Activated T-helper 1 cell treated with anti-CD3 and anti-CD28 coated beads, Interleukin-2, amount 50 U/mL, for 16 hours (primary cell): ENCODE results near the gene TERT.
A peak's percentile ranks its signal among the peaks of the same experiment; 100 is the strongest.

Source experiments
- DNase-seq, 2 donors: peaks; one replicate each; pipeline ENCODE4 v3.0.0-alpha.2; 2020; ENCODE audit warnings: low read depth in 1 of 2, low spot score in 1 of 2

TERT gene

DNA sequence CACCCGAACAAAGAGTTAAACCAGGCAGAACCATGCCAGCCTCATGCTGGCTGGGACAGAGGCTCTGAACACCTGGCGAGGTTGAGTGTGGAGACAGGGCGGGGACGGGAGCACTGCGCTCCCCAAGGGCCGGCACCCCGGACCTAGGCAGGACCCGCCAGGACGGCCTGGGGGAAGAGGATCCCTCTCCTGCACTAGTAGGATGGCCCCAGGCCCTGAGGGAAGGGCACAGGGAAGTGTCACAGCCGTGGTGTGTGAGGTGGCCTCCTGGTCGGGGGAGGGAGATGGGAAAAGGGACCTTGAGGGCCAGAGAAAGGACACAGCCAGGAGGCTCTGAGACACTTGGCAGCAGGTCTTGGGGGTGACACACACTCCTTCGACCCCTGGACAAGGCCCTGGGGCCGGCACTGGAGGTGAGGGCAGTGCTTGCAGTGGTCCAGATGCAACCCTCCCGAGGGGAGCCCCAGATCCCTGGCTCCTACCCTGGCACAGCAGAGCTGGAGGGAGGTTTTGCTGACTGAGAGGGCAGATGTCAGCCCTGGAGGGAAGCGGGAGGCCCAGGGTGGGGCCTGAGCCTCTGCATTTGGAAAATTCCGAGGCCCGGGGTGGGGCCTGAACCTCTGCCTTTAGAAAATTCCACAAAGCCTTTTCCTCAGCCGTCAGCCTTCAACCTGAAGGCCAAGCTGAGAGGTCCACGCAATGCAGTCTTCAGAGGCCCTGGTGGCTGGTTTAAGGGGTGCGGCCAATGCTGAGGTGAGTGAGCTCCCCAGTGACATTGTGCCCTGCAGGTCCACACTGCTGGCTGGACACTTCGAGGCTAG lies 24.8 kb upstream of the TERT start:
- DNase-seq, result no peak

DNA sequence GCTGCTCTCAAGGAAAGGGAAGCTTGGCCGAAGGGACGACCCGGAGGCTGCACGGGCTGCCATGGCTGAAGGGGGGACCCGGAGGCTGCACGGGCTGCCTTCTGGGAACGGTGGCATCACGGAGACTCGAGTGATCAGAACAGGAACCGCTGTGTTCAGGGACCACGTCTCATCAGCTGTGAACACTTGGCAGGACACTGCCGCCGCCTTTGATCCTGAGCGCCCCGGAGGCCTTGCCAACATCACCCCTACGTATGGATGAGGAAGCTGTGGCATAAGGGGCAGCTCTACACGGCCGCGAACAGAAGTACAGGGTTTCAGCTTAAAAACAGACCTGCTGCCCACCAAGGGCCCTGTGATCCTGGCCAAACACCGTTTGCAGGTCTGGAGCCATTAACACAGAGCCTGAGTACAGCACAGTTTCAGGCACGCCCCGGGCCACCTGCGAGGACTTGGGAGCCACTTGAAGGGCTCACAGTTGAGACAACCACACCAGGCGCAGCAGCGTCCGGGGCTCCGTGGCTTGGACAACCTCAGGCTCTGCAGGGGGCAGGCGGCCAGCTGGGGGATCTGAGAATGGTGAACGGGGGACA lies 23.9 kb upstream of the TERT start:
- DNase-seq, result no peak

DNA sequence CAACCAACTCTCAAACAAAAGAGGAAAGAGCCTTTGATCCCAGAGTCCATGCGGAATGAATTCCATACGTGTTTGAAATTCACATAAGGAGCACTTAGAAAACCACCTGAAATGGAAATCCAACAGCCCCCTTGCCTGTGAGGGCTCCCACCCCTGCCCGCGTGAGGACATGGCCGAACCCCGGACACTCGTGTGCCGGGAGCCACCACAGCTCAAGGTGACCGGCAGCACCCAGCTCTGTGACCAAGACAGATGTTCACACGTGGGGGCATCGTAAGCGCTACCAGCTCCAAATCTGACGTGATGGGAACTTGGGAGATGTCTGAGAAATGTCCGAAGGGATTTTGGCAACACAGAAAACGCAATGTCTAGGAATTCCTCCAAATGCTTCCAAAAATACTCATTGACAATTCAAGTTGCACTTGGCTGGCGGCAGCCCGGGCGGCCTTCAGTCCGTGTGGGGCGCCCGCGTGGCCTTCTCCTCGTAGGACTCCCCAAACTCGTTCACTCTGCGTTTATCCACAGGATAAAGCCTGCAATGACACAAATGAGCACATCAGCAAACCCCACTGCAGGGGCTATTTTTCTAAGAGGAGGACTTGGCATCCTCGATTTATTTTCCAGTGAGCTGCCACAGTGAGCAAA lies 23.2 kb upstream of the TERT start:
- DNase-seq, result no peak

DNA sequence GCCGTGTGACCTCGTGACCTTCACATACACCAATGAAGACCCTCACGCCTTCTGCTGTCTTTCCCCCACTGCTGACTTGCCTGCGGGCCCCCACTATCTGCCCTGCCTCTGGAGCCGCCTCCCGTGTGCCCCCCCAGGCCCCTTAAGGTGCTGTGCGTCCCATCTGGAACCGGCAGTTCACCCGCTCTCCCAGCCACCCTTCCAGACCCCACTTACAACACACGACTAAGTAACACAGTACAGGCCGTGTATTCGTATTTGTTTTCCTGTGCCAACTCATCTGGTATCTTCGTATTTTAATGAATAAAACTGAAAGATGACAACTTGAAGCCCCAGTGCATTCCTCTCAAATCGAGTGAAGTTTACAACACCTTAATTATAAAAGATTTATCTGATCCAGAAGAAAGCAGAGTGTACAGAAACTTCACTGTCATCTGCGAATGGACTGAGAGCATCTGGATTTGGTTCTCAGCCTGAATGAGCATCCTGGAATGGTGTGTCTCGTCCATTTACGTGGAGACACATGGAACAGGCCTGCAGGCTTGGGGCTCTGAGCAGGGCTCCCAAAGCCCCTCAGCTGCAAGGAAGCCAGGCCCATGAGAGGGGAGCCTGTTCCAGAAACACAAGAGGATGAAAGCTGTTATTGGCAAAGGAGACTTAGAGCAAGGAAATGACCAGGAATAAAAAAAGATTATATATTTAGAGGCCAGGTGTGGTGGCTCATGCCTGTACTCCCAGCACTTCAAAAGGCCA lies 21.9 kb upstream of the TERT start:
- no peak for DNase-seq

DNA sequence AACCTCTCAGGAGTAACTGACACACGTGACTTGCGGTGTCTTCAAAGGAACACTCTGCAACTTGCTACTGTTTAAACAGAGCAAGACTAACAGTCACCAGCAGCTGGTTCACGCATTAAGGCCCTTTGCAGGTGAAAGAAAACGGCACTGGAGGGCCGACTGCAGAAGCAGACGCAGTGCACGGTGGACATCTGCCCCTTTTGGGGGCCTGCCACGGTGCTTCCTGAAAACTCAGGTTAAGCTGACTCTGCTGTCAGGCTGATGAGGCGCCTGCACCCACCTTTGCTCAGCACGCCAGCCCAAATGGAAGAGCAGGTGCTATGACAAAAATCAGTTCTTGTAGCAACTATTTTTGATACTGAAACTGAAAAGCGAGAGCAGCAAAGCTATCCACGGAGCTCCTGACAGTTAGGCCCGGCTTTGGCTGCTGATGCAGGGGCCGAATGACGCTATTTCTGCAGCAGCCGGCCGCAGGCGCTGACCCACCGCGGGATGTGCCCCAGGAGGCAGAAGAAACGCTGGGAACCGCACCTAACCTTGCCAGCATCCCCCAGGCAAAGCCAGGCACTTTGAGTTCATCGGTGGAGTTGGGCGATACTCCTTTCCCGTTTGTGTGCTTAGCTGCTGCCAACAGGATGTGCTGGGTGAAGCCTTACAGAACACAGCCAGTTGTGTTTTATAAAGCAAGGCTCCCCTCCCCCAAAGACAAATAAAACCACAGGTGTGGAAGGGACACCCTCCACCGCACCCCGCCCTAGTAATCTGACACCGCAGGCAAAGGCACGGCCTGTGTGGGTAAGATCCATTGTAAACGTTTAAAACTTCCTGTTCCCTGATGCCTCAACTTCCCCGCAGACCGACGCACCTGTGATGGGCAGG lies 21.1 kb upstream of the TERT start:
- peak in 1 of 2 donors; percentile 29 for DNase-seq

DNA sequence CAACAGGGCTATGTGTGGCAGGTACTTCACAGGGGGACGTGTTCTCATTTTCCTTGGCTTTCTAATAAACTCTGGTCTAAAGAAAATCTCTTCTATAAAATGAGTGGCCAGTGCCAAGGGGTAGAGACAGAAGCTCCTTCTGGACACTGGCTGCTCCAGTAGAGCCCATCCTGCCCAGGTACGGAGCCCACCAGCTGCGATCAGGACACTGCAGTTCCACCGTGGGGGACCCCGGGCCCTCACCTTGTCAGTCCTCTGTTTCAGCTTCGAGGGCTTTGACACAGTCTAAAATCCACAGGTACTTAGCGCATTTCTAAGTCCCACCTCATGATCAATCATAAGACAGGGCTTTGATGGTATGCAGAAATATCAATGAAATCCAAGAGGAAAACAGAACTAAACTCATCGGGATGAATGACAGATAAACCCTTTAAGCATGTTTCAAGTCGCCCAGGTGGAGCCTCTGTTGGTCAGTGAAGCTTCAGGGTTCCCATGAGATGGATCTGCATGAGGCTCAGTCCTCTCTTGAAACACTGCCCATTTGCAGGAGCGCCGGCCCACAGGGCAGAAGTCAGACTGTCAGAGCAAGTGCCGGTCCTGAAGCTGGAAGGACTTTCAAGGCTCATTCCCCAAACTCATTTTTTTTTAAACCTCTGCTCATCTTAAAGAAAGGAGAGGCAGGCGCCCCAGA lies 20.3 kb upstream of the TERT start:
- DNase-seq, result no peak

DNA sequence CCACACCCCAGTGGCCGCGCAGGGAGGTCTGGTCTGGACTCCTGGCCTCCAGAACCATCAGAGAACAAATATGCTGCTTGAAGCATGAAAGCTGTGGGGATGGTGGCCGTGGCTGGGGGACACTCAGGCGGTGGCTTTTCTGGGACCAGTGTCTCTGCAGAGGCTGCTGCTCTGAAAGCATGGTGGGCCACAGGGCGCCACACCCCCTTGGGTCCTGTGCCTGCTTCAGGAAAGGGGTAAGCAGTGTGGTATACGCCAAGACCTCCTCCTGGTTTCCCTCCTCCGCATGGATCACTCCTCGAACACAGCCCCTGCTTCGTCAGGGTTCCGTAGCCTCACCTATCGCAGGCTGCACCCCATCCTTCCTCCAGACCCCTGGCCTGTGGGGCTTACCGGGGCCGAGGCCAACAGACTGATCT lies 19.7 kb upstream of the TERT start:
- no peak for DNase-seq

DNA sequence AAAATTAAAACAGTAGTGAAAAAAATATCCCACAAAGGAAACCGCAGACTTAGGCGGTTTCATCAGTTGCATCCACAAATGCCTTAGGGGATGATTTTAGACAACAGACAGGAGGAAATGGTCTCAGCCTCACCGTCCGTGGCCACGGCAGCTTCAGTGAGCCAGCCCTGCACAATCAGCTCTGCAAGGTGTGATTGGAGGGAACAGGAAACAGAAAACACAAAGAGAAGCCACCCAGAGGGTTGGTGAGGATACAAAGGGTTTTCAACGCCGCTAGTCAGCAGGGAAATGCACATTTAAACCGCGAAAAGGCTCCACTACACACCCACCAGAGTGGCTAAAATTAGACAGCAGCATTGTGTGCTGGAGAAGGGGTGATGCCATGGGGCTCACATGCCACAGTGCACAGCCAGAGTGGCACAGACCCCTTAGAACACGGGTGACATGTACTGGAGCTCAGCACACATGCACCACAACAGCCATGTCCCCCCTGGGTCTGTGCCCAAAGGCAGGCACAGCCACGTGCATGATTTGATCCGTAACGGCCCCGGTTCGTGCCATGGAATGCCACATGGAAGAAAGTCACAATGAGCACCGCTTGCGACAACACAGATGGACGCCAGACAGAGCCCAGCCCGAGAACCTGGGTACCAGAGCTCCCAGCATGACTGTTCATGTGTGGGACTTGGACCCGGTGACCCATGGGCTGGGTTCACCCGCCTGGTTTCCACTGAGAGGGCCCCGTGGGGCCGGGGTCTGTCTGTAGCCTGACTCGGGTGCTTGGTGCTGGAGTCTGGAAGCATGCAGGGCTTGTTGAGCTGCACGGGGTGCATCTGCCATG lies 18.3 kb upstream of the TERT start:
- DNase-seq, result no peak

DNA sequence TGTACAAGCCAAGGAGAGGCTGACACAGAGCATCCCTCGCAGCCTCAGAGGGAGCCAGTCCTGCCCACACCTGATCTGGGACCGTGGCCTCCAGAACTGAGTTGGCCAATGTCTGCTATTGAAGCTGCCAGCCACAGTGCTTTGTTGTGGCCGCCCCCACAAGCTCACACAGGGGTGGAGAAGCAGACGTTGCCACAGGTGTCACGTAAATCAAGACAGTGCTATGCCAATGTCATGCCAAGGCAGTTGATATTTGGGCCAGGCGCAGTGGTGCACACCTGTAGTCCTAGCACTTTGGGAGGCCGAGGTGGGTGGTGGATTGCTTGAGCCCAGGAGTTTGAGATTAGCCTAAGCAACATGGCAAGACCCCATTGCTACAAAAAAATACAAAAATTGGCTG lies 17.3 kb upstream of the TERT start:
- DNase-seq, result no peak

DNA sequence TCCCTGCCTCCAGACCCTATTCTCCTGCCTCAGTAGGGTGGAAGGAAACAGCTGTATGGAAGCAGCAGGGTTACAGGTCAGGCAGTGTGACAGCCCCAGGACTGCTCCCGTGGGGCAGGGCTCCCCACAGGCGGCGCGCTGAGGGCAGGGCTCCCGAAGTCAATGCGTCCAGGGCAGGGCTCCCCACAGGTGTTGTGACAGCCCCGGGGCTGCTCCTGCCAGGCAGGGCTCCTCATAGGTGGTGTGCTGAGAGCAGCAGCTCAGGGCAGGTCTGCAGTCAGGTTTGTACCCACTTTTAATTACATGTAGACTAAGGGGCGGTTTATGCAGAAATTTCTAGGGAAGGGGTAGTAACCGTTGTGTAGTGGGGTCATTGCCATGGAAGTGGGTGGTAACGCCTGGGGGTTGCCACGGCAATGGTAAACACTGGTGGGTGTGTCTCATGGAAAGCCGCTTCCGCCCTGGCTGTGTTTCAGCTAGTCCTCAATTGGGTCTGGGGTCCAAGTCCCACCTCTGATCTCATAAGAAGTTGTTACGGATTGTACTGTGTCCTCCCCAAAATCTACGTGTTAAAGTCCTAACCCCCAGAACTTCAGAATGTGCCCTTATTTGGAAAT lies 16.7 kb upstream of the TERT start:
- DNase-seq, result no peak

DNA sequence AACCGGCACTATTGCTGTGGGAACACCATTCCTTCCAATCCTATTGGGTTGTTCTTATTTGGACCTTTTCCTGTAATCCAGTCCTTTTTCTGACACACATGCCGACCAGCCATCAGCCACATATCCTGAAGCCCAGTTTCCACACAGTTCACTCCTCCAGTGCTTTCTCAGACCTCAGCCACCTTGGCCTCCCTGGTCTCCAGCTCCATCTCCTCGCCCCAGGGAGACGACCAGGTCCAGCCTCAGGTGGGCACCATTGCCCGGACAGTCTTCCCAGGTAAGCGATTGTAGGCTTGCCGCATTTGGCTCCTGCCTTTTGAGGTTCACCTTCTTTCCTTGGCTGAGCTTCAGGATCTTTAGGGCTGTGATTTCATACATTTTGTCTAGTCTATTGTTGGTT lies 15.2 kb upstream of the TERT start:
- no peak for DNase-seq

DNA sequence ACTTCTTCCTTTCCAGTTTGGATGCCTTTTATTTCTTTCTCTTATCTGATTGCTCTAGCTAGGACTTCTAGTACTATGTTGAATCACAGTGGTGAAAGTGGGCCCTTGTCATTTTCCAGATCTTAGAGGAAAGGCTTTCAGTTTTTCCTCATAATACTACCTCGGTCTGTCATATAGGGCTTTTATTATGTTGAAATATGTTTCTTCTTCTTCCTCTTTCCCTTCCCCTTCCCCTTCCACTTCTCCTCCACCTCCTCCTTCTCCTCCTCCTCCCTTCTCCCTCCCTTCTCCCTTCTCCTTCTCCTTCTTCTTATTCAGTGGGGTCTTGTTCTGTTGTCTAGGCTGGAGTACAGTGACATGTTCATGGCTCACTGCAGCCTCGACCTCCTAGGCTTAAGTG lies 9.2 kb upstream of the TERT start:
- no peak for DNase-seq

DNA sequence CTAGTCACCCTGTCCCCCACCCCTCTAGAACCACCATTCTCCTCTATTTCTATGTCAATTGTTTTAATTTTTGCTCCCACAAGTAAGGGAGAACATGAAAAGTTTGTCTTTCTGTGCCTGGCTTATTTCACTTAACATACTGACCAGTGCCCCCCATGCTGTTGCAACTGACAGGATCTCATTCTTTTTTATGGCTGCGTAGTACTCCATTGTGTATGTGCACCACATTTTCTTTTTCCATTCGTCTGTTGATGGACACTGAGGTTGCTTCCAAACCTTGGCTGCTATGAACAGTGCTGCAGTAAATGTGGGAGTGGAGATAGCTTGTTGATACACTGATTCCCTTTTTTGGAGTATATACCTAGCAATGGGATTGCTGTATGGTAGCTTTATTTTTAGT lies 7.4 kb upstream of the TERT start:
- no peak for DNase-seq

DNA sequence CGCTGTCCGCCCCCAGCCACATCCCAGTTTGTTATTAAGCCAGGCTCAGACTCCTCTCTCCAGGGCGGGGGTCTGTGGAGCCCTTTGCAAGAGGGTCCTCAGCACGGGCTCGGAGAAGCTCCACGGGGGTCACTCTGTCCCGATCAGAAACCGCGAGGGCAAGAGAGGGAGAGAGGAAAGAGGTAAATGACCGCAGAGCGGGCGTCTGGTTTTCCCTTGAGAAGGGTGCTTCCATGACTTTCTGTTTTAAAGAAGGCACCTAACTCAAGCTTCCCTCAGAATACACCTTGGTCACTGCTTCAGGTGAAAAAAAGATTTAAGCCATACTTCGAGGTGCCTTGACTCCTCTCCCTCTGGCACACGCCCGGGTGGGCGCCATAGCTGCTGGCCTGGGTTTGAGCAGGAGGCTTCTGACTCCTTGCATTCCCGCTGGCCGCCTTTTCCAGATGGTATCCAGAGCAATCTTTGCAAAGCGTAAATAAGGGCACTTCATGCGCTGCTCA lies 5.8 kb upstream of the TERT start:
- DNase-seq, result no peak

DNA sequence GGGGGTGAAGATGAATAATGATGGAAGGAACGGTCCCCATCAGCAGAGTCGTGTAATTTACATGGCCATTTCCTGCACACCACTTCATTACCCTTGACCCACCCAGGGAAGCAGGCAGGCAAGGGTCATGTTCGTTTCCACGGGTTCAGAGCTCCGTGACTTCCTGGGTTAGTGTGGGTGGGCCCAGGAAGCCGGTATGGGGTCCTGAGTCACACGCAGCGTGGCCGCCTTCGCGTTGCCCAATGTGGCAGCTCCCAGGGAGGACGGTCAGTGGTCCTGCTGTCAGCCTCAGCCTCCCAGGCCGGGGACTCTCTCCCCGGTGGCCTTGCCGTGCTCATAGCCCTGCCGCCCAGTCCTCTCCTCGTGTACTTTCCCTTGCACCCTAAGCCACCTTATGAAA lies 5.1 kb upstream of the TERT start:
- DNase-seq, result no peak

DNA sequence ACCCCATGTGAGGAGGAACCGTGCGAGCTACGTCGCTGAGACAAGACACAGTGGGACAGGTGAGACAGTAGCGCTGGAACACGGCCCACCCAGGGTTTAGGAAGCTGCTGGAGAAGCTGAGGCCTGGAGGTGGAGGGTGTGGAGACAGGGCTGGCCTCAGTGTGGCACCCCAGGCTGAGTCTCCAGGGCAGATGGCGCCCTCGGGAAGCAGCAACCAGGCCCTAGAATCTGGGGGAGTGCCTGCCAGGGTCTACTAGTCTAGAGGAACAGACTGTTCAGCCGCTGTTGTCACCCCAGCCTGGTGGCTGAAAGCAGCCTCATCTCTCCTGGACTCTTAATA lies 4.6 kb upstream of the TERT start:
- DNase-seq, result no peak

DNA sequence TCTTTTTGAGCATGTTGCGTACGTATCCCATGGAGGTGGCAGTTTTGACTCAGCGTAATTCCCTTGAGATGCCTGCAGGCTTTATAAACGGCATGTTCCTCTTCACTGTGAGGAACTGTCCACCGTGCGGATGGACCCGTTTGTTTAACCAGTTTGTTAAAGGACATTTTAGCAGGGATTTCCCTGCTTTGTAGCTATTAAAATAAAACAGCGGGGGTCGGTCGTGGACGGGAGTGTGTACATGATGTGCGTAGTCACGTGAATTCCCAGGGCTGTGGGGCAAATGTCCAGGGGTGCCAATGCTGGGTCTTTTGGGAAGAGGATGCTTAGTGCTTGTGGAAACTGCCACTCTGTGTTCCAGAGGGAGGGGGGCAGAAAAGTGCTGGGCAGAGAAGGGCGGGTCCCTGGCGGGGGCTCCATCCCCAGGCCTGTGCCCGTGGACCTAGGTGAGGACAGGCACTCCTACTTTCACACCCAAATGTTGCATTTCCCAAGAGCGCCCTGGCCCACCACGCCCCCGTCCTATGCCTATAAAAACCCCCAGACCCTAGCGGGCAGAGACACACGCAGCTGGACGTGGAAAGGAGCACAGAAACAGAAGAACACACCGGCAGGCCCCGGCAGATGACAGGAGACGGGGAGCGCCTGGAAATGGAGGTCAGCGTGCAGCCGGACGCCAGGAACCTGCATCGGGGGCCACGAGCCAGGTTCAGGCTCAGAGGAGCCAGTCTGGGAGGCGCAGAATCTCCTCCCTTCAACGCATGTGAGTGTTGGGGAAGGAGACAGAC lies 4.0 kb upstream of the TERT start:
- DNase-seq, result no peak

DNA sequence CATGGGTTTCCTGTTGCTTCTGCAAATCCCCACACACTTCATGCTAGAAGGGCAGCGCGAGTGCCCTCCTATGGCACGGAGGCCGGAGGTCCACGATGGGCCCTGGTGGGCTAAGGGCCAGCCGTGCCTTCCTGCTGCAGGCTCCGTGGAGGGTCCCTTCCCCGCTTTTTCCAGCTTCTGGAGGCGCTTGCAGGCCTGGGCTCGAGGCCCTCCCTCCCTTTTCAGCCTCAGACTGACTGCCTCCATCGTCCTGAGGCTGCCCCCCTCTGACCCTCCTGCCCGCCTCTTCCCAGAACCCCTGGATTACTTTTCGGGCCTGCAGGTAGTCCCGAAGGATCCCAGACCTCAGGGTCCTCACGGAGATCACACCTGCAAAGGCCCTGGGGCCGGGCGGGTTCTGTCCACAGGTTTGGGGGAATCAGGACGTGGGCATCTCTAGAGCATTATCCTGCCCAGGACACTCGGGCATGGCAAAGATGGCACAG lies 3.2 kb upstream of the TERT start:
- DNase-seq, result no peak
